ENCODE measurements around the gene NUCKS1. TPM values are rescaled to one million over a fixed set of nuclear protein-coding genes. Genes with fewer than 3 reads are reported as not detected.

The NUCKS1 gene
- total and polyA plus RNA-seq, 2 of the 13 experiments (the other 11 are each of a cell fraction or from before 2014, with no cell fraction given) = 35.5 to 117 TPM

- no peak for TF ChIP-seq ETV5 (CRISPR knock-in tag; IDR thresholded peaks at IDR 0.05; ENCODE audit: borderline replicate concordance)
Measured at GRCh38 chr1:205678286-205679111, 71.5 kb downstream of the NUCKS1 start (continued).

GRCh38 chr1:205677167-205677566 lies 72.8 kb downstream of the NUCKS1 start:
- no peaks in the 10 kb centered on the region for H3K79me2 ChIP-seq (ENCODE audit: insufficient read depth, low read length)
- H3K27ac ChIP-seq (ENCODE audit: extremely low read length, insufficient read depth, low read length) = peak overlapping the region; percentile 44
- no peaks in the 10 kb centered on the region; a peak in 1 of 5 replicates for H3K27me3 ChIP-seq (ENCODE audit: control insufficient read depth in 1 of 2, insufficient read depth in 2 of 2, low read length in 2 of 2)
- H3K4me3 ChIP-seq (replicated peaks in 1 of 3; ENCODE audit: insufficient read depth in 1 of 3, low read depth in 2 of 3, low read length in 3 of 3) = peak overlapping the region; percentile 7 to 45 (median 25); a peak in 4 of 6 replicates
- intact Hi-C loops (cut with micrococcal nuclease; ENCODE audit: unreplicated experiment) (loop anchor here (2.0 kb wide), 1 partner anchor 384 kb away; no protein-coding TSS in a partner anchor), in situ Hi-C loops (cut with HindIII; ENCODE audit: extremely low pct_ligation_motif_present, low pct_unique_long_range_greater_than_20kb) (no loop called here)
- peak overlapping the region; percentile 59 for H3K4me2 ChIP-seq (ENCODE audit: low read depth, low read length)
- no peaks in the 10 kb centered on the region for H4K20me1 ChIP-seq (ENCODE audit: insufficient read depth, low read length)
- no peak overlapping the region for H3K9ac ChIP-seq (ENCODE audit: insufficient read depth, low read depth, low read length)
- peaks cover 84% of the 10 kb centered on the region for H3K4me1 ChIP-seq (ENCODE audit: insufficient read depth, low read length)
- WGBS (ENCODE audit: low lambda C conversion rate) = 0% methylated on average over 5 of the region's 5 CpGs
- POLR2A ChIA-PET = interaction anchor here (0.7 to 4.0 kb wide), 8 partner anchors 8 to 72 kb away, joined by 3 to 16 read pairs (median 3); no protein-coding TSS in a partner anchor
- no peaks in the 10 kb centered on the region for H3K9me3 ChIP-seq (ENCODE audit: low read length)
- FAIRE-seq (peak; percentile 86), DNase-seq (ENCODE audit: low spot score) (peak; percentile 48), ATAC-seq (peak; percentile 47)
- CTCF ChIA-PET (ENCODE audit: low intra/inter-chr PET ratio, low total read pairs) = no interaction called here
- H2AFZ ChIP-seq (ENCODE audit: low read length) = no peak overlapping the region
- no peaks in the 10 kb centered on the region; a peak in 1 of 5 replicates for H3K36me3 ChIP-seq (replicated peaks in 1 of 2; ENCODE audit: control insufficient read depth in 1 of 2, insufficient read depth in 2 of 2, low read length in 2 of 2)
- BruUV-seq (replicated peaks) = no TSS peak
- TF ChIP-seq NFATC3 (CRISPR knock-in tag; IDR thresholded peaks at IDR 0.05) (no peak), ZNF615 (CRISPR knock-in tag; IDR thresholded peaks at IDR 0.05; ENCODE audit: borderline replicate concordance) (no peak), AHR (CRISPR knock-in tag; IDR thresholded peaks at IDR 0.05) (no peak), NFIB (CRISPR knock-in tag; IDR thresholded peaks at IDR 0.05; ENCODE audit: borderline replicate concordance) (no peak), ZFY (CRISPR knock-in tag; IDR thresholded peaks at IDR 0.05) (no peak), ZNF678 (CRISPR knock-in tag; IDR thresholded peaks at IDR 0.05) (no peak), SIX4 (CRISPR knock-in tag; IDR thresholded peaks at IDR 0.05) (no peak), RXRB (CRISPR knock-in tag; IDR thresholded peaks at IDR 0.05; ENCODE audit: borderline replicate concordance) (peak; percentile 39; the same call in 1 of the 2 replicates), FOXA3 (CRISPR knock-in tag; IDR thresholded peaks at IDR 0.05) (0 out of 2 replicates have a peak, but pooled peaks have one; percentile 35), ZHX2 (IDR thresholded peaks at IDR 0.05; ENCODE audit: low read depth) (no peak), ZHX2 (CRISPR knock-in tag; IDR thresholded peaks at IDR 0.05; ENCODE audit: borderline replicate concordance) (no peak), POLR2A (IDR thresholded peaks at IDR 0.05; ENCODE audit: insufficient read depth in 1 of 2, low read depth in 2 of 2, low read length in 2 of 2) (no peak)

Measured in HepG2 (cell line).